HG02642 (cell line): ENCODE data around the gene TRMT1L.

ENCODE experiments used
- ATAC-seq: cut with Tn5 transposase; IDR thresholded peaks from one replicate; pipeline ENCODE4 v1.9.1; 2021; ENCODE audit warnings: mild to moderate bottlenecking; ENCODE audit not compliant: unreplicated experiment, poor library complexity

TRMT1L gene

GRCh38 chr1:185068341-185068740 is 88.4 kb downstream of the TRMT1L start:
- no peak for ATAC-seq
